ENCODE measurements around the gene ZC2HC1B.
A peak's percentile ranks its signal among the peaks of the same experiment; 100 is the strongest.

The ZC2HC1B gene

DNA sequence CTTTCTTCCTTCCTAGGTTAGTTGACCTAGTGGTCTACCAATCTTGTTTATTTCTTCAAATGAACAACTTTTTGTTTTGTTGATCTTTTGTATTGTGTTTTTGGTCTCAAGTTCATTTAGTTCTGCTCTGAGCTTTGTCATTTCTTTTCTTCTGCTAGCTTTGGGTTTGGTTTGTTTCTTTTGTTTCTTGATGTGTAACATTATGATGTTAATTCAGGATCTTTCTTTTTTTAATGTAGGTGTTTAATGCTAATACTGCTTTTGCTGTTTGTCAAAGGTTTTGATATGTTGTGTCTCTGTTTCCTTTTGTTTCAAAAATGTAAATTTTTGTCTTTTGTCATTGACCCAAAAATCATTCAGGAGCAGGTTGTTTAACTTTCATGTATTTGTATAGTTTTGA, 65.7 kb downstream of the ZC2HC1B start:
- no peaks in the 10 kb centered on the region for H3K36me3 Mint-ChIP-seq
- no peak for DNase-seq
- H3K4me1 Mint-ChIP-seq: no peaks in the 10 kb centered on the region
- CTCF ChIA-PET: no interaction called here
- no peak overlapping the region for H3K4me3 Mint-ChIP-seq
- H3K27me3 Mint-ChIP-seq: peaks cover 8% of the 10 kb centered on the region
- no peak overlapping the region for H3K27ac Mint-ChIP-seq
- no peaks in the 10 kb centered on the region for H3K9me3 Mint-ChIP-seq

DNA sequence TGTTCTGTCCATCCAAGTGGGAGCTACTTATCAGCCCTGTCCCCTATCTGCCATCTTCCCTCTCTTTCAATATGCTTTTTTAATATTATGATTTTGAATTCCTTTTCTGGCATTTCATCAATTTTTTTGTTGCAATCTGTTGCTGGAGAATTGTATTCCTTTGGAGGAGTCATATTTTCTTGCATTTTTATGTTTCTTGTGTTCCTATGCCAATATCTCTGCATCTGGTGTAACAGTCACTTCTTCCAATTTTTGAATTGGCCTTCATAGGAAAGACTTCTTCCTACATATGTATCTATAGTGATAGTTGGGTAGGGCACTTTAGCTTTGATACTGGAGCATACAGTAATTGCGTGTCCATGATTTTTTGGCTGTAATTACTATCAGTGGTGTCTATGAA, 70.1 kb downstream of the ZC2HC1B start:
- Mint-ChIP-seq H3K36me3 (no peaks in the 10 kb centered on the region), H3K27ac (no peak overlapping the region), H3K9me3 (no peaks in the 10 kb centered on the region), H3K4me3 (no peak overlapping the region), H3K4me1 (no peaks in the 10 kb centered on the region), H3K27me3 (peaks cover 4% of the 10 kb centered on the region)
- no peak for DNase-seq
- CTCF ChIA-PET: interaction anchor here (0.6 kb wide), 1 partner anchor 1108 kb away, joined by 3 read pairs; no protein-coding TSS in a partner anchor

DNA sequence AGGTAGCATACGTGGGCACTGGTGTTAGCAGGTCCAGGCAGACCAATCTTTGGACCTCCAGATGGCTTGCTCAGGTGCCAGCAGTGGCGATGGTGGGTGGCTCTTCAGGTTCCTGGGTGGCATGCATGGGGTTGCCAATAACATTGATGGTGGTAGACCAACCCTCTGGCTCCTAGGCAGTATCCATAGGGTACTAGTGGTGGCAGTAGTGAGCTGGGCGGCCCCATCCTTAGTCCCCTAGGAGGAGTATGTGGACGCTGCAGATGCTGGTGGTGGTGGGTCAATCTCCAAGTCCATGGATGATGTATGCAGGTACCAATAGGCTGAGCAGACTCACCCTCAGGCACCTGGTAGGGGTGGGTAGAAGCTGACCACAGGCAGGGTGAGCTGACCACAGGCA, 70.6 kb downstream of the ZC2HC1B start:
- CTCF ChIA-PET: interaction anchor here (0.8 kb wide), 1 partner anchor 79 kb away, joined by 3 read pairs; no protein-coding TSS in a partner anchor
- H3K27ac Mint-ChIP-seq: no peak overlapping the region

DNA sequence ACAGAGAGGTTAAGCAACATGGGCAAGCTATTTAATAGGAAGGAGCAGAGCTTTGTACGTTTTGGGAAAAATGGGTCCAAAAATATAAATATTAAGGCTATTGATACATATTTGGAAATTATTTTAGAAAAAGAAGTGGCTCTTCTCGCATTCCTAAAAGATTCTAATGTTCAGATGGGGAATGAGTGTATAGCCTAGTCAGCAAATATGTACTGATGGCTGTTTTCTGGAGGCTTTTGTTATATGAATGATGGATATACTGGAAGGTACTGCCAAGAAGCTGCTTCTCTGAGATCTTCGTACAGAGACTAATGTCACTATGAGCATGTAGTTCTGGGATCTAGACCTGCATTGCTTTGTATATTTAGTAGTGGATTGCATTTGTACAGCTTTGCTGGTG, 72.1 kb downstream of the ZC2HC1B start:
- no peak overlapping the region for H3K27ac Mint-ChIP-seq
- DNase-seq: no peak
- CTCF ChIA-PET: interaction anchor here (0.9 to 1.3 kb wide), 3 partner anchors 14 to 361 kb away, joined by 3 to 7 read pairs (median 3); no protein-coding TSS in a partner anchor
- no peaks in the 10 kb centered on the region for H3K27me3 Mint-ChIP-seq
- no peaks in the 10 kb centered on the region for H3K9me3 Mint-ChIP-seq
- peaks cover 3% of the 10 kb centered on the region for H3K4me1 Mint-ChIP-seq
- H3K36me3 Mint-ChIP-seq: no peaks in the 10 kb centered on the region
- H3K4me3 Mint-ChIP-seq: no peak overlapping the region

More for the DNA sequence above, 70.6 kb downstream of the ZC2HC1B start:
- DNase-seq: no peak
- no peaks in the 10 kb centered on the region for H3K36me3 Mint-ChIP-seq
- no peaks in the 10 kb centered on the region for H3K9me3 Mint-ChIP-seq
- peaks cover 3% of the 10 kb centered on the region for H3K27me3 Mint-ChIP-seq
- no peak overlapping the region for H3K4me3 Mint-ChIP-seq
- peaks cover under 1% of the 10 kb centered on the region for H3K4me1 Mint-ChIP-seq

DNA sequence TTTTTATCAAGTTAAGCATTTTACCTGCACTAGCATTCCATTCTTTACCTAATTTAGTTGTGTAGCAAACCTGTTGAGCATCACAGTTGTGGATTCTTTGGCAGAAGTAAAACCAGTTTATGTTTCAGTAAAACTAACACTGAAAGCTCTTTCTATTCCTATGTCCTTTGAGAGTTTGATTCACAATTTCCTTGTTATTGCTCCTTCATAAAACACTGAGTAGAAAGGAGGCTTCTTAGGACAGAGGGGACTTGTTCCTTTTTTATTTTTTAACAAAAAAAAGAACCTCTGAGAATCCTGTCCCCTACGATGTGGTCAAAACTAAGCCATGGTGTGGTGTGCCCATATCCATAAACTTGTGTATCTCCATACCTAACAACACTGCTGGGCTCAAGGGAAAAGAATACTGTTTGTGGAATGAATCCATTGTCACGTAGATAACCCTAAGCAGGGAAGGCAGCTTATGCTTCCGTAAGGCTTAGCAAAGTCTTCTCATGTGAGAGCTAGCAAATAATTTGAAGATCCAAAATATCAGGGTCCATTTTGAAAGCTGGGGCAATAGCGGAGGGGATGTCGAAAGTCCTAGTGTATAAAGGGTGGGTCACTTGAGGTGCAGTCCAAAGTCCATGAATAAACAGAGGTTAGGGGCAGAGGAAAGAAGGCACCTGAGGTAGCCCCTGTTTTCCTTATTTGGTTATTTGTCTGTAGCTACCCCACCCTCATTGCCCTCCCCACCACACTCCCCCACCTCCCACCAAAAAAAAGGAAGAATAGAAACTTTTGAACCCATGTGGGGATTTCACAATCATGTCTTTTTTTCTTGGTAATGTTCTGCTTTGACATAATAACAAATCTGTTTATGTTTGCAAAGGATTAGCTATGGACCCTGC, 72.7 kb downstream of the ZC2HC1B start:
- Mint-ChIP-seq H3K4me1 (peaks cover 3% of the 10 kb centered on the region), H3K9me3 (no peaks in the 10 kb centered on the region), H3K27ac (no peak overlapping the region), H3K4me3 (no peak overlapping the region), H3K36me3 (no peaks in the 10 kb centered on the region), H3K27me3 (peaks cover under 1% of the 10 kb centered on the region)
- CTCF ChIA-PET: interaction anchor here (0.9 to 3.8 kb wide), 4 partner anchors 14 to 362 kb away, joined by 3 to 21 read pairs (median 5); no protein-coding TSS in a partner anchor
- no peak for DNase-seq

DNA sequence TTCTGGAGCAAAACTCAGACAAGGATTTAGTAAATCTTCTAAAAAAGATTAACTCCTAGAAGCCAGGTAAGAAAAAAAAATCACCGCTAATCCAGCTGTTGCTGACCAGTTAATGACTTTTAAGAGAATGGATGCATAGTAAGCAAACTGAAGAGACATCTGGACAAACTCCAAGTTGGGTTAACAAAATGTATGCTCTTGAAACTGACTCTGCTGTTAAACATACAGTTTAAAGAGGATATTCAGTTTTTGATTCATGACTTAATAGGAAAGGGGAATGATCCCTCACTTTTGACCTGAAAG, 73.3 kb downstream of the ZC2HC1B start:
- Mint-ChIP-seq H3K4me3 (no peak overlapping the region), H3K9me3 (no peaks in the 10 kb centered on the region), H3K36me3 (no peaks in the 10 kb centered on the region), H3K4me1 (peaks cover 3% of the 10 kb centered on the region), H3K27me3 (peaks cover 4% of the 10 kb centered on the region), H3K27ac (no peak overlapping the region)
- no peak for DNase-seq
- CTCF ChIA-PET: interaction anchor here (1.1 to 3.8 kb wide), 3 partner anchors 75 to 363 kb away, joined by 3 to 21 read pairs (median 7); no protein-coding TSS in a partner anchor

DNA sequence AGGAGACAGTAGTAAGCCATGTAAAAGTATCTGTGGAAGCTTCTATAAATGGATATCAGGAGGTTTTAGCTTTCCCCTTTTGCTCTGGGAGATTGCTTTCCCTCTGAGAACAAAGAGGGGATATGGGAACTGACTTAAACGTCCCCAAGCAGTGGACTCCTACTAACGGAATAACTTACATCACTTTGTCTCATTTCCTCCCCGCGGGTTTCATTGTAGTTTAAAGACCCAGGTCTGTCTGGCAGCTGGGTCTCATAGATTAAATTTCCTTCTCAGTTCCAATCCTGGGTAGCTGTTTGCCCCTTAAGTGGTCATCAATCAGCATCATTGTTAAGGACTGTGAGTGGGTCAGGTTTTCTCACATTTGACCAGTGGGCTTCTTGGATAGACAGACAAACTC, 75.1 kb downstream of the ZC2HC1B start:
- Mint-ChIP-seq H3K27ac (no peak overlapping the region), H3K36me3 (no peaks in the 10 kb centered on the region), H3K4me1 (peaks cover 3% of the 10 kb centered on the region), H3K9me3 (no peaks in the 10 kb centered on the region), H3K27me3 (peaks cover 4% of the 10 kb centered on the region), H3K4me3 (no peak overlapping the region)
- CTCF ChIA-PET: interaction anchor here (0.6 to 4.5 kb wide), 30 partner anchors 8 to 426 kb away, joined by 3 to 51 read pairs (median 4); no protein-coding TSS in a partner anchor
- no peak for DNase-seq

DNA sequence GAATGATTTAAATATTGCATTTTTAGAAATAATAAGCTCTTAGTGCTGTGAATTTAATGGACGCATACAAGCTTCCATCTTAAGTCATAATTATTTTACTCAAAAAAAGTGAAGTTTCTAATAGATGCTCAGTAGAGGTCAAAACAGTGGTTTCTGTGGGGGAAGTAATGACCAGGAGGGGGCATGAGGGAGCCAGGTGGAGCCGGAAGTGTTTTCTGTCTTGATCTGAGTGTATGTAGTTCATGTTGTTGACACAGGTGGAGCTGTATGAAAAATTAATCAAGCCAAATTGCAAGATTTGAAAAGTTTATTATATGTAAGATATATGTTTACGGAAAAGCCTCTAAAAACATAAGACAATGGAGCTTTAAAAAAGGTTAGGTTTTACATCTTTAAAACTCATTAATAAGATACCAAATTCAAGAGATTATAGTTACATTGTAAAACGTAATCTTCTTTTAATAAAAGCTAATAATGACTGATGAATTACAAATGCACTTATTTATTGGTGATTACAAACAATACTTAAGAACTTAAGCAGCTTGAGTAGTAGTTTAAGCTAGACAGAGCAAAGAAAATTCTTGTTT, 75.8 kb downstream of the ZC2HC1B start:
- Mint-ChIP-seq H3K4me3 (no peak overlapping the region), H3K9me3 (no peaks in the 10 kb centered on the region), H3K4me1 (peaks cover 3% of the 10 kb centered on the region), H3K27me3 (peaks cover 4% of the 10 kb centered on the region), H3K27ac (no peak overlapping the region), H3K36me3 (no peaks in the 10 kb centered on the region)
- DNase-seq: peak; percentile 71
- CTCF ChIA-PET: interaction anchor here (0.6 to 4.5 kb wide), 47 partner anchors 8 to 541 kb away, joined by 3 to 51 read pairs (median 4); partner anchors contain the start of genes LTV1 and ZC2HC1B

DNA sequence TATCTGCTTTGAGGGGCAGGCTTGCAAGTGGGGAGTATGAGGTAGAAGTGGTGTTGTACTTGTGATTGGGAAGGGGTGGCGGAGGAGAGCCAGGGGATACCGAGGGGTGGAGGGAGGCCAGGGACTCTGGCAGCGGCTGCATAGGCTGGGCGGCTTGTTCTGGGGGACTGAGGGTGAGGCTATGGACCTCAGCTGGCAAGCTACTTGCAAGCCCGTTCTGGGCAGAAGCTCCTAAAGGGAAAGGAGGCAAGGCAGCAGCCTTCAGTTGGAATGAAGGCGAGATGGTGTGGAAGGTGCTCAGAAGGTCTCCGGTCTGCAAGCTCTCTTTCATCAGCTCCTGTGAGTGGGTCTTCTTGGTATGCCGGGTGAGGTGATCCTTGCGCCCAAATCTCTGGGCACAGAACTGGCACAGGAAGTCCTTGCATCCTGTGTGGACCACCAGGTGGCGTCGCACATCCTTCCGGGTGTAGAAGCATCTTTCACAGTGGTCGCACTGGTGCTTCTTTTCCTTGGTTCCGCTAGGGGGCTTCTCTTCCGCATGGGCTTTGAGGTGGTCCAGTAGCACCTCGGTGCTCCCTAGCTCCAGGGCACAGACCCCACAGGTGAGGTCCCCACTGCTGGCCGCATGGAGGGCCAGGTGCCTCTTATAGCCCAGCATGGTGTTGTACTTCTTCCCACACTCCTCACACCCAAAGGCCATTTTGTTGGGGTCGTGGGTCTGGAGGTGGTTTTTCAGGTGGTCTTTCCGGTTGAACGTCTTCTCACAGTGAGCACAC, 77.8 kb downstream of the ZC2HC1B start:
- peak; percentile 77 for DNase-seq
- no peaks in the 10 kb centered on the region for H3K36me3 Mint-ChIP-seq
- no peaks in the 10 kb centered on the region for H3K9me3 Mint-ChIP-seq
- H3K27ac Mint-ChIP-seq: no peak overlapping the region
- no peak overlapping the region for H3K4me3 Mint-ChIP-seq
- CTCF ChIA-PET: interaction anchor here (0.7 to 5.5 kb wide), 20 partner anchors 8 to 429 kb away, joined by 3 to 71 read pairs (median 4); partner anchors contain the start of genes LTV1 and PLAGL1
- peaks cover 4% of the 10 kb centered on the region for H3K27me3 Mint-ChIP-seq
- peaks cover 3% of the 10 kb centered on the region for H3K4me1 Mint-ChIP-seq

DNA sequence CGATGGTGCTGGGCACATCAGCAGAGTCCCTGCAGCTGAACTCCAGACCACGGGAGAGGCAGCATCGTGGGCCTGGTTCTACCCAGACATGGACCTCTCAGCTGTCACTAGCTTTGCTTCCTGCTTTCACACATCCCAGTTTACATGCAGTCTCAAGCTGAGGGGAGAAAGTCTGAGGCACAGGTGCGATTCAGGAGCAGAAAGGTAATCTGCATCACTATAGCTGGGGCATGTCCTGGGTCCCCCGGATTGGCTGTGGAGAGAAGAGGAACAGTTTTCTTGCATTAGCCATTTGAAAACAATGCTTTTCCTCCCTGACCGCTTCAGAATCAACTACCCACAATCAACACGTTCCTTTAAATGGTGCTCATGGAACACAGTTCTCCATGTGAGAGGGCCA, 83.9 kb downstream of the ZC2HC1B start:
- CTCF ChIA-PET: interaction anchor here (1.0 kb wide), 1 partner anchor 8 kb away, joined by 5 read pairs; no protein-coding TSS in a partner anchor
- Mint-ChIP-seq H3K27ac (no peak overlapping the region), H3K4me3 (no peak overlapping the region), H3K9me3 (no peaks in the 10 kb centered on the region), H3K4me1 (no peaks in the 10 kb centered on the region), H3K27me3 (no peaks in the 10 kb centered on the region), H3K36me3 (no peaks in the 10 kb centered on the region)
- no peak for DNase-seq

DNA sequence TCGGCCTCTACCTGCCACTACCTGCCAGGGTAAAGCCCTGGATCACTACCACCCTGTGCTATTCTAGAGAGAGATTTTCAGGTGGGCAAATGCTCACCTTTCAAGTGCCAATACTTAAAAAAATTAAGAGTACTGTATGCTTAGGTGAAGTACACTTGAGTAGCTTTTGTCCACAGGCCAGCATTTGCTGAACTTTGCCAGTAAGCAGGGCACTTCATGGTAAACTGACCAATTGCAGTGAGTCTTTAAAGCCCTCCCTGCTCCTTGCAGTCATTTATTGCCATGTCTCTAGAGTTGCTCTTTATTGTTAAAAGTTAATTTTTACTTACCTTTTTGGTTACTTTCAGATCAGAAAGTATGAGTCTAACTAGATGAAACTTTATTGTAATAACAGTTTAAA, 85.3 kb downstream of the ZC2HC1B start:
- Mint-ChIP-seq H3K4me1 (no peaks in the 10 kb centered on the region), H3K36me3 (no peaks in the 10 kb centered on the region), H3K4me3 (no peak overlapping the region), H3K27me3 (no peaks in the 10 kb centered on the region), H3K27ac (no peak overlapping the region), H3K9me3 (no peaks in the 10 kb centered on the region)
- CTCF ChIA-PET: interaction anchor here (0.6 to 1.2 kb wide), 2 partner anchors 9 to 64 kb away, joined by 3 to 4 read pairs; no protein-coding TSS in a partner anchor
- DNase-seq: no peak

DNA sequence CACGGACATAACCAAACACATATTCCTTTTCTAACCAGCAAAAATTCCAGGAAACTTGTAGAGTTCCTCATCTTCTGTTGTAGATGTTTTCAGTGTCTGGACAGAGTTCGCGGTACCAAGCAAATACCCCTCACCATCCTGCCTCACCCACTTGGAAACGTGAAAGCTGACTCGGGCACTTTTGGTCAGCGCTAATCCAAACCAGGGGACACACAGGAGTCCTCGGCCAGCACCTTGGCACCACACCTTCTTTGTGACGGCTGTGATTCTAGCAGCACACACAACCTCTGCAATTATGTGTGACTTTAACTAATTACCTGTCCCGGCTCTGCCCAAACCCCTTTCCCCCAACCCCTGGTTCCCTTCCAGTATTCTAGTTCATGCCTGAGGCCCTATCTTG, 85.7 kb downstream of the ZC2HC1B start:
- no peak for DNase-seq
- no peak overlapping the region for H3K27ac Mint-ChIP-seq
- no peaks in the 10 kb centered on the region for H3K4me1 Mint-ChIP-seq
- no peaks in the 10 kb centered on the region for H3K9me3 Mint-ChIP-seq
- H3K27me3 Mint-ChIP-seq: no peaks in the 10 kb centered on the region
- H3K36me3 Mint-ChIP-seq: no peaks in the 10 kb centered on the region
- CTCF ChIA-PET: interaction anchor here (1.2 to 1.3 kb wide), 3 partner anchors 8 to 13 kb away, joined by 3 to 6 read pairs (median 4); no protein-coding TSS in a partner anchor
- no peak overlapping the region for H3K4me3 Mint-ChIP-seq

DNA sequence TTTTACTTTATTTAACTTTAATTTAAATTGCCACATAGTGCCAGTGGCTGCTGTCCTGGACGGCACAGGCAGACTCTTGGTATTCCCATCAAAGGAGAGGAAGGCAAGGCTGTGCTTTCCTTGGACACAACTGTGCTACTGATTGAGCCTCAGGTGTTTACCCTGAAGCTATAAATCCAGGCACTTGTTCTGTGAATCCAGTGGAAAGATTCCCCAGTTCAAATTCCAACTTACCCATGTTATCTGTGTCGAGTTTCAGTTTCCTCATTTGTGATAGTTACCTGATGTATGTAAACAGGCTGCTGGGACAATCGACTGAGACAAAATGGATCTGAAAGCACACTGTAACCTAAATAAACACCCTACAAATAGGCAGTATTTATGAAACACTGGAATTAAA, 86.6 kb downstream of the ZC2HC1B start:
- Mint-ChIP-seq H3K4me3 (no peak overlapping the region), H3K9me3 (no peaks in the 10 kb centered on the region), H3K27me3 (no peaks in the 10 kb centered on the region), H3K4me1 (no peaks in the 10 kb centered on the region), H3K36me3 (no peaks in the 10 kb centered on the region), H3K27ac (no peak overlapping the region)
- CTCF ChIA-PET: interaction anchor here (1.2 to 1.4 kb wide), 3 partner anchors 9 to 14 kb away, joined by 3 to 6 read pairs (median 4); no protein-coding TSS in a partner anchor
- no peak for DNase-seq

Data from activated naive CD4-positive, alpha-beta T cell treated with anti-CD3 and anti-CD28 coated beads, Interleukin-2, amount 10 ng/mL, durations not matched to agents 7 days and 5 days (primary cell).